ENCODE results near the gene ERN2.
"Not testable (repeated sequence)": the region's sequence is repeated elsewhere in the genome, so short reads cannot be mapped to it uniquely, and the experiment has no call there.

The ERN2 gene

GRCh38 chr16:23729503-23730424, 16.7 kb upstream of the ERN2 start:
- H3K27ac Mint-ChIP-seq, result no peak overlapping the region
- peaks cover 4% of the 10 kb centered on the region for H3K4me1 Mint-ChIP-seq (ENCODE audit: low read depth)
- no peaks in the 10 kb centered on the region for H3K36me3 Mint-ChIP-seq (ENCODE audit: low read depth)
- no peak overlapping the region for H3K4me3 Mint-ChIP-seq
- peaks cover 6% of the 10 kb centered on the region for H3K27me3 Mint-ChIP-seq (ENCODE audit: low read depth)
- H3K9me3 Mint-ChIP-seq, result no peaks in the 10 kb centered on the region

- no peak overlapping the region for H3K27ac Mint-ChIP-seq
- peaks cover 2% of the 10 kb centered on the region for H3K36me3 Mint-ChIP-seq (ENCODE audit: low read depth)
- H3K4me3 Mint-ChIP-seq, result no peak overlapping the region
- H3K9me3 Mint-ChIP-seq, result peaks cover 6% of the 10 kb centered on the region
- peaks cover 14% of the 10 kb centered on the region for H3K27me3 Mint-ChIP-seq (ENCODE audit: low read depth)
- peaks cover 4% of the 10 kb centered on the region for H3K4me1 Mint-ChIP-seq (ENCODE audit: low read depth)
Observed at GRCh38 chr16:23728112-23728477, 15.1 kb upstream of the ERN2 start.

- Mint-ChIP-seq H3K36me3 (ENCODE audit: low read depth) (peaks cover 4% of the 10 kb centered on the region), H3K27me3 (ENCODE audit: low read depth) (peaks cover 13% of the 10 kb centered on the region)
Observed at GRCh38 chr16:23726710-23727109, 13.7 kb upstream of the ERN2 start.

GRCh38 chr16:23724785-23725131, 11.7 kb upstream of the ERN2 start:
- Mint-ChIP-seq H3K9me3 (peaks cover 10% of the 10 kb centered on the region), H3K27ac (no peak overlapping the region), H3K27me3 (ENCODE audit: low read depth) (peaks cover 15% of the 10 kb centered on the region), H3K36me3 (ENCODE audit: low read depth) (peaks cover 4% of the 10 kb centered on the region), H3K4me3 (no peak overlapping the region), H3K4me1 (ENCODE audit: low read depth) (peaks cover 4% of the 10 kb centered on the region)

More at GRCh38 chr16:23726710-23727109, 13.7 kb upstream of the ERN2 start:
- H3K4me3 Mint-ChIP-seq, result no peak overlapping the region
- H3K9me3 Mint-ChIP-seq, result peaks cover 10% of the 10 kb centered on the region
- H3K27ac Mint-ChIP-seq, result no peak overlapping the region
- H3K4me1 Mint-ChIP-seq (ENCODE audit: low read depth), result peaks cover 4% of the 10 kb centered on the region

- H3K4me3 Mint-ChIP-seq, result no peak overlapping the region
- peaks cover 15% of the 10 kb centered on the region for H3K27me3 Mint-ChIP-seq (ENCODE audit: low read depth)
- no peak overlapping the region for H3K27ac Mint-ChIP-seq
- peaks cover 4% of the 10 kb centered on the region for H3K4me1 Mint-ChIP-seq (ENCODE audit: low read depth)
- H3K36me3 Mint-ChIP-seq (ENCODE audit: low read depth), result peaks cover 4% of the 10 kb centered on the region
- H3K9me3 Mint-ChIP-seq, result peaks cover 10% of the 10 kb centered on the region
Observed at GRCh38 chr16:23724096-23724784, 11.2 kb upstream of the ERN2 start.

GRCh38 chr16:23722613-23723240, 9.7 kb upstream of the ERN2 start:
- H3K4me3 Mint-ChIP-seq; H3K27ac Mint-ChIP-seq; H3K36me3 Mint-ChIP-seq (ENCODE audit: low read depth); H3K9me3 Mint-ChIP-seq; H3K4me1 Mint-ChIP-seq (ENCODE audit: low read depth): not testable (repeated sequence)
- H3K27me3 Mint-ChIP-seq (ENCODE audit: low read depth), result peaks cover 22% of the 10 kb centered on the region

GRCh38 chr16:23716484-23716883, 3.5 kb upstream of the ERN2 start:
- Mint-ChIP-seq H3K27ac (no peak overlapping the region), H3K27me3 (ENCODE audit: low read depth) (peaks cover 45% of the 10 kb centered on the region), H3K36me3 (ENCODE audit: low read depth) (no peaks in the 10 kb centered on the region), H3K9me3 (peaks cover 3% of the 10 kb centered on the region), H3K4me1 (ENCODE audit: low read depth) (no peaks in the 10 kb centered on the region), H3K4me3 (no peak overlapping the region)

- Mint-ChIP-seq H3K27me3 (ENCODE audit: low read depth) (peaks cover 33% of the 10 kb centered on the region), H3K4me3 (no peak overlapping the region), H3K4me1 (ENCODE audit: low read depth) (no peaks in the 10 kb centered on the region), H3K27ac (no peak overlapping the region), H3K9me3 (peaks cover 22% of the 10 kb centered on the region), H3K36me3 (ENCODE audit: low read depth) (no peaks in the 10 kb centered on the region)
Observed at GRCh38 chr16:23711785-23712184, 1.2 kb downstream of the ERN2 start.

GRCh38 chr16:23710504-23710903, 2.5 kb downstream of the ERN2 start:
- Mint-ChIP-seq H3K4me1 (ENCODE audit: low read depth) (no peaks in the 10 kb centered on the region), H3K9me3 (peaks cover 22% of the 10 kb centered on the region), H3K36me3 (ENCODE audit: low read depth) (no peaks in the 10 kb centered on the region), H3K27ac (no peak overlapping the region), H3K27me3 (ENCODE audit: low read depth) (peaks cover 26% of the 10 kb centered on the region), H3K4me3 (no peak overlapping the region)

- H3K27me3 Mint-ChIP-seq (ENCODE audit: low read depth), result peaks cover 25% of the 10 kb centered on the region
- H3K4me3 Mint-ChIP-seq, result no peak overlapping the region
- peaks cover 22% of the 10 kb centered on the region for H3K9me3 Mint-ChIP-seq
- H3K4me1 Mint-ChIP-seq (ENCODE audit: low read depth), result no peaks in the 10 kb centered on the region
- H3K36me3 Mint-ChIP-seq (ENCODE audit: low read depth), result no peaks in the 10 kb centered on the region
- H3K27ac Mint-ChIP-seq, result no peak overlapping the region
Observed at GRCh38 chr16:23710008-23710407, 3.0 kb downstream of the ERN2 start.

- no peak overlapping the region for H3K27ac Mint-ChIP-seq
- H3K9me3 Mint-ChIP-seq, result peaks cover 22% of the 10 kb centered on the region
- H3K27me3 Mint-ChIP-seq (ENCODE audit: low read depth), result peaks cover 22% of the 10 kb centered on the region
- no peaks in the 10 kb centered on the region for H3K4me1 Mint-ChIP-seq (ENCODE audit: low read depth)
- no peak overlapping the region for H3K4me3 Mint-ChIP-seq
- H3K36me3 Mint-ChIP-seq (ENCODE audit: low read depth), result no peaks in the 10 kb centered on the region
Observed at GRCh38 chr16:23709536-23709935, 3.5 kb downstream of the ERN2 start.

GRCh38 chr16:23706439-23706838, 6.6 kb downstream of the ERN2 start:
- H3K4me1 Mint-ChIP-seq (ENCODE audit: low read depth), result no peaks in the 10 kb centered on the region
- H3K27ac Mint-ChIP-seq, result no peak overlapping the region
- peaks cover 28% of the 10 kb centered on the region for H3K9me3 Mint-ChIP-seq
- peaks cover 2% of the 10 kb centered on the region for H3K36me3 Mint-ChIP-seq (ENCODE audit: low read depth)
- no peak overlapping the region for H3K4me3 Mint-ChIP-seq
- H3K27me3 Mint-ChIP-seq (ENCODE audit: low read depth), result peaks cover 10% of the 10 kb centered on the region

- Mint-ChIP-seq H3K27ac (no peak overlapping the region), H3K4me1 (ENCODE audit: low read depth) (no peaks in the 10 kb centered on the region)
Observed at GRCh38 chr16:23705517-23705902, 7.5 kb downstream of the ERN2 start.

GRCh38 chr16:23704772-23705516, 8.1 kb downstream of the ERN2 start:
- no peaks in the 10 kb centered on the region for H3K4me1 Mint-ChIP-seq (ENCODE audit: low read depth)
- H3K27me3 Mint-ChIP-seq (ENCODE audit: low read depth), result peaks cover 5% of the 10 kb centered on the region
- no peak overlapping the region for H3K27ac Mint-ChIP-seq
- no peak overlapping the region for H3K4me3 Mint-ChIP-seq
- peaks cover 22% of the 10 kb centered on the region for H3K9me3 Mint-ChIP-seq
- peaks cover 2% of the 10 kb centered on the region for H3K36me3 Mint-ChIP-seq (ENCODE audit: low read depth)

More at GRCh38 chr16:23705517-23705902, 7.5 kb downstream of the ERN2 start:
- H3K4me3 Mint-ChIP-seq, result no peak overlapping the region
- H3K27me3 Mint-ChIP-seq (ENCODE audit: low read depth), result peaks cover 10% of the 10 kb centered on the region
- H3K36me3 Mint-ChIP-seq (ENCODE audit: low read depth), result peaks cover 2% of the 10 kb centered on the region
- peaks cover 28% of the 10 kb centered on the region for H3K9me3 Mint-ChIP-seq

Data from T-helper 1 cell treated with Interleukin-12 subunit alpha and Interleukin-12 subunit beta and Interleukin-4 antibody, amounts not matched to agents 30 μg/mL and 1 μg/mL, for 36 hours (primary cell).